ENCODE results near the gene CRMP1.
A peak's percentile ranks its signal among the peaks of the same experiment; 100 is the strongest.

Gene CRMP1

GRCh38 chr4:5919044-5919443 lies 26.2 kb upstream of the CRMP1 start:
- DNase-seq, result no peak

- peak; percentile 52 to 82 for DNase-seq
These were observed 25.6 kb upstream of the CRMP1 start for GRCh38 chr4:5918331-5918985.

- DNase-seq, result no peak
These were observed 24.8 kb upstream of the CRMP1 start for GRCh38 chr4:5917672-5918071.

- DNase-seq, result no peak
These were observed 23.3 kb upstream of the CRMP1 start for GRCh38 chr4:5916229-5916628.

- DNase-seq, result no peak
These were observed 20.6 kb upstream of the CRMP1 start for GRCh38 chr4:5913454-5913853.

GRCh38 chr4:5912614-5913019 lies 19.7 kb upstream of the CRMP1 start:
- DNase-seq, result peak; percentile 67 to 84

- DNase-seq, result no peak
These were observed 16.1 kb upstream of the CRMP1 start for GRCh38 chr4:5908876-5909427.

- no peak for DNase-seq
These were observed 13.3 kb upstream of the CRMP1 start for GRCh38 chr4:5906191-5906590.

- no peak for DNase-seq
These were observed 12.8 kb upstream of the CRMP1 start for GRCh38 chr4:5905714-5906113.

- no peak for DNase-seq
These were observed 8.0 kb upstream of the CRMP1 start for GRCh38 chr4:5900844-5901243.

- DNase-seq, result no peak
These were observed 7.0 kb upstream of the CRMP1 start for GRCh38 chr4:5899881-5900280.

- DNase-seq, result no peak
These were observed 6.5 kb upstream of the CRMP1 start for GRCh38 chr4:5899396-5899795.

- no peak for DNase-seq
These were observed 4.8 kb upstream of the CRMP1 start for GRCh38 chr4:5897674-5898073.

- DNase-seq, result no peak
These were observed 2.4 kb upstream of the CRMP1 start for GRCh38 chr4:5895287-5895686.

GRCh38 chr4:5894266-5894665 lies 1.4 kb upstream of the CRMP1 start:
- no peak for DNase-seq

- no peak for DNase-seq
These were observed 705 bp upstream of the CRMP1 start for GRCh38 chr4:5893591-5893990.

- DNase-seq, result peak in 1 of 2 experiments; percentile 62
These were observed 423 bp downstream of the CRMP1 start for GRCh38 chr4:5892323-5893003.

- DNase-seq, result peak in 1 of 2 experiments; percentile 40
These were observed 1.1 kb downstream of the CRMP1 start for GRCh38 chr4:5891563-5892322.

- DNase-seq, result peak; percentile 94 to 97
These were observed 2.7 kb downstream of the CRMP1 start for GRCh38 chr4:5890063-5890727.

GRCh38 chr4:5889002-5889696 lies 3.7 kb downstream of the CRMP1 start:
- DNase-seq, result peak in 1 of 2 experiments; percentile 24

GRCh38 chr4:5888222-5889001 lies 4.5 kb downstream of the CRMP1 start:
- peak; percentile 87 to 90 for DNase-seq
